ENCODE results near the gene CDC42. TPM values are rescaled to one million over a fixed set of nuclear protein-coding genes. Genes with fewer than 3 reads are reported as not detected.

The CDC42 gene
- total RNA-seq, 2 experiments from 2014 or later, result 310 to 314 TPM

DNA sequence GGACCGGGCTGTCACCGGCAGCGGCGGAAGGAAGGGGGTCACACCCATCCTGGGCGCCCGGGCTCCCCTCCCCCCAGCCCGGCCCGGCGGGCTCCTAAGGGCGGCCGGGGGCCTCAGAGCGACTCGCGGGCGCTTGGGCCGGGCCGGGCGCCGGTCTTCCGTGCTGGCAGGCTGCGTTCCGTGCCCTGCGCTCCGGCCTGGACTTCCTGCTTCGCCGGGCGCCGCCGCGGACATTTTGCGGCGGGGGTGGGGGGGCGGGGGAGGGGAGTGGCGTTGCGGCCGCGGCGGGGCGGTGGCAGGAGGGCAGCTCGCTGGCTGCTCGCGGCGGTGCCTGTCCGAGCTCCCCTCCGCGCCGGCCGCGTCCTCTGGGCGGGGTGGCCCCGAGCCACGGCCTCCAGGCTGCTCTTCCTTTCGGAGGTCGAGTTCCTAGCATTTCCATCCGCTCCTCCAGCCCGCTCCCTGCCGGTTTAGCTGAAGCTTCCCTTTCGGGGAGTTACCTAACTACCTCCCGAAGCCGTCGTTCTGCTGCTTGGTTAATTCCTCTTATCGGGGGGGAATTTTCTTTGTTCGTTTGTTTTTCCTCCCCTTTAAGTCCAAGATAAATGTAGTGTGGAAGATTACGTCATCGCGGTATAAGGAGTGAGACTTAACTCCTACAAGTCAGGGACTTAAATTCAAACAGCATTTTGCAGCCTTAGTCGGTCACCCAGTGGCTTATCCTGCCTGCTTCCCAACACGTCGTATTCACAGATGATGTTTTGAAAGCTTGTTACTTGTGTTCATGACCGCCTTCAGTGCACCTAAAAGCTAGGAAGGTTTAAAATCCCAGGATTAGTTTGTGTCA, 730 bp downstream of the CDC42 start:
- Mint-ChIP-seq H3K36me3 (peaks cover 39% of the 10 kb centered on the region), H3K27ac (peak overlapping the region; percentile 99), H3K4me3 (peak overlapping the region; percentile 98), H3K9me3 (no peaks in the 10 kb centered on the region), H3K4me1 (ENCODE audit: low read depth) (peaks cover 52% of the 10 kb centered on the region), H3K27me3 (no peaks in the 10 kb centered on the region)
- CTCF ChIA-PET, result interaction anchor here (0.6 to 6.9 kb wide), 9 partner anchors 14 to 71 kb away, joined by 3 to 62 read pairs (median 4); no protein-coding TSS in a partner anchor
- DNase-seq, result peak; percentile 55
- intact Hi-C loops (cut with micrococcal nuclease), result loop anchor here (1.0 to 2.0 kb wide), 4 partner anchors 14 to 52 kb away; no protein-coding TSS in a partner anchor
- POLR2A ChIA-PET, result interaction anchor here (0.6 to 4.6 kb wide), 14 partner anchors 10 to 370 kb away, joined by 3 to 78 read pairs (median 5); partner anchors contain the start of gene USP48

DNA sequence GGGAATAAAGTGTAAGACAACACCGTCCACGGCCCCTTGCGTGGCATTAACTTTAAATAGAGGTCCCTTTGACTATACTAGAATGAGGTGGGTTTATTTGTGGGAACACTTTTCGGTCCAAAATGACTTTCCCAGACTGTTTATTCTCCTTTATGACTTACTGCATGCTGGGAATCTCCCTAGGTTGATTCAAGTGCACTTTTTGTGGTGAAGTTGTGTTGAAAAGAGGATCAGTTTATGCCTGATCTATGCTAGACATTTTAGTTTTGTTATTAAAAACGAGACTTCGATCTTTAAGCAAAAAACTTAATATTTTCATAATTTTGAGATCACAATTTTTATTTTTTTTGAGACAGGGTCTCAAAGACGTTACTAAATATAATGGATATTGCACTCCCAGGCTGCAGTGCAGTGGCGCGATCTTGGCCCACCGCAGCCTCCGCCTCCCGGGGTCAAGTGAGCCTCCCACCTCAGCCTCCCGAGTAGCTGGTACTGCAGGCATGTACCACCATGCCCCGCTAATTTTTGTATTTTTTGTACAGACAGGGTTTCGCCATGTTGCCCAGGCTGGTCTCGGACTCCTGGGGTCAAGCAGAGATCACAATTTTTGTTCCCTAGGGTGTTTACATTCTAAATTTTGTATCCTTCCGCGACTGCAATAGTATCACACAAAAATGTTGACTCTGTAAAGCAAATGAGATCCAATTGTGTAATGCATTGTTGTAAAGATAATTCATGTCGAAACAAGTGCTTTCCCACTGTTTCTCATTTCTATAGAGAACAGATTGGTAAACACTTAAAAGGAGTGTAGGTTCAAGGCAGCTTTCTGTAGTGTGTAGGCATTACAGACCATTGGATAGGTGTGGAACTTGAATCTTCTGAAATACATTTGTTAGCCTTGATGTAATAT, 1.6 kb downstream of the CDC42 start:
- Mint-ChIP-seq H3K27me3 (no peaks in the 10 kb centered on the region), H3K9me3 (no peaks in the 10 kb centered on the region), H3K27ac (peak overlapping the region; percentile 99), H3K36me3 (peaks cover 39% of the 10 kb centered on the region), H3K4me1 (ENCODE audit: low read depth) (peaks cover 44% of the 10 kb centered on the region), H3K4me3 (peak overlapping the region; percentile 98)
- ChIA-PET CTCF (interaction anchor here (1.1 to 6.9 kb wide), 6 partner anchors 13 to 39 kb away, joined by 3 to 62 read pairs (median 5); no protein-coding TSS in a partner anchor), POLR2A (interaction anchor here (1.1 to 4.6 kb wide), 7 partner anchors 11 to 272 kb away, joined by 3 to 78 read pairs (median 11); partner anchors contain the start of gene USP48)
- intact Hi-C loops (cut with micrococcal nuclease), result loop anchor here (1.0 to 2.0 kb wide), 5 partner anchors 15 to 51 kb away; no protein-coding TSS in a partner anchor
- peak; percentile 49 for DNase-seq

DNA sequence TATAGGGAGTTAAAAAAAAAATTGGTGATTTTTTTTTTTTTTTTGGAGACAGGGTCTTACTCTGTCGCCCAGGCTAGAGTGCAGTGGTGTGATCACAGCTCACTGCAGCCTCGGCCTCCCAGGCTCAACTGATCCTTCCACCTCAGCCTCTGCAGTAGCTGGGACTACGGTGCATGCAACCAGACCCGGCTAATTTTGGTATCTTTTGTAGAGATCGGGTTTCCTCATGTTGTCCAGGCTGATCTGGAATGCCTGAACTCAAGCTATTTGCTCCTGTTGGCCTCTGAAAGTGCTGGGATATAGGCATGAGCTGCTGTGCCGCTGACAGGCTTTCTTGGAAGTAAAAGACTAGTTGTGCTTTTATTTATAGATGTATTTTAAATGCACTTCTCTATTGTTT, 3.0 kb downstream of the CDC42 start:
- intact Hi-C loops (cut with micrococcal nuclease), result no loop called here
- POLR2A ChIA-PET, result interaction anchor here (0.6 to 4.6 kb wide), 3 partner anchors 16 to 31 kb away, joined by 3 to 78 read pairs (median 58); no protein-coding TSS in a partner anchor
- H3K4me1 Mint-ChIP-seq (ENCODE audit: low read depth), result peaks cover 54% of the 10 kb centered on the region
- H3K27ac Mint-ChIP-seq, result peak overlapping the region; percentile 26
- CTCF ChIA-PET, result interaction anchor here (2.8 to 6.9 kb wide), 3 partner anchors 16 to 32 kb away, joined by 6 to 62 read pairs (median 20); no protein-coding TSS in a partner anchor
- no peak for DNase-seq
- peaks cover 39% of the 10 kb centered on the region for H3K36me3 Mint-ChIP-seq
- peak overlapping the region; percentile 63 for H3K4me3 Mint-ChIP-seq
- H3K9me3 Mint-ChIP-seq, result no peaks in the 10 kb centered on the region
- H3K27me3 Mint-ChIP-seq, result no peaks in the 10 kb centered on the region

- peak overlapping the region; percentile 9 for H3K4me3 Mint-ChIP-seq
- peaks cover 39% of the 10 kb centered on the region for H3K36me3 Mint-ChIP-seq
- H3K27me3 Mint-ChIP-seq, result no peaks in the 10 kb centered on the region
- DNase-seq, result no peak
- no peaks in the 10 kb centered on the region for H3K9me3 Mint-ChIP-seq
- ChIA-PET CTCF (interaction anchor here (2.8 to 6.9 kb wide), 2 partner anchors 25 to 33 kb away, joined by 6 to 62 read pairs; no protein-coding TSS in a partner anchor), POLR2A (interaction anchor here (4.2 to 4.6 kb wide), 2 partner anchors 17 to 31 kb away, joined by 58 to 78 read pairs; no protein-coding TSS in a partner anchor)
- peaks cover 59% of the 10 kb centered on the region for H3K4me1 Mint-ChIP-seq (ENCODE audit: low read depth)
- intact Hi-C loops (cut with micrococcal nuclease), result loop anchor here (2.0 kb wide), 1 partner anchor 19 kb away; no protein-coding TSS in a partner anchor
- H3K27ac Mint-ChIP-seq, result peak overlapping the region; percentile 26
Measured at GRCh38 chr1:22056043-22056442, 3.5 kb downstream of the CDC42 start.

- Mint-ChIP-seq H3K27ac (peak overlapping the region; percentile 42), H3K4me3 (peak overlapping the region; percentile 31), H3K4me1 (ENCODE audit: low read depth) (peaks cover 58% of the 10 kb centered on the region), H3K36me3 (peaks cover 39% of the 10 kb centered on the region), H3K27me3 (no peaks in the 10 kb centered on the region), H3K9me3 (no peaks in the 10 kb centered on the region)
- POLR2A ChIA-PET, result interaction anchor here (0.8 to 1.2 kb wide), 2 partner anchors 10 to 17 kb away, joined by 3 read pairs; no protein-coding TSS in a partner anchor
- CTCF ChIA-PET, result interaction anchor here (1.3 kb wide), 1 partner anchor 786 kb away, joined by 3 read pairs; no protein-coding TSS in a partner anchor
- intact Hi-C loops (cut with micrococcal nuclease), result loop anchor here (2.0 kb wide), 1 partner anchor 18 kb away; no protein-coding TSS in a partner anchor
- DNase-seq, result no peak
Measured at GRCh38 chr1:22056936-22057335, 4.4 kb downstream of the CDC42 start.

DNA sequence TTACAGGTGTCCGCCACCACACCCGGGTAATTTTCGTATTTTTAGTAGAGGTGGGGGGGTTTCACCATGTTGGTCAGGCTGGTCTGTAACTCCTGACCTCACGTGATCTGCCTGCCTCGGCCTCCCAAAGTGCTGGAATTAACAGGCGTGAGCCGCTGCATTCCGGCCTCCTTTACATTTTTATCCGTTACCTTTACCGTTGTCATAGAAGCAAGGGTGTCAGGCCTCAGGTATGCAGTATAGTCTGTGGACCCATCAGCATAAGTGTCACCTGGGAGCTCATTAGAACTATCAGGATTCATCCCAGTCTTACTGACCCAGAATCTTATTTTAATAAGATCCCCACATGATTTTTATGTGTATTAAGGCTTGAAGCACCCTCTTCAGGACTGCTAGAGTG, 5.4 kb downstream of the CDC42 start:
- no peak for DNase-seq
- peaks cover 67% of the 10 kb centered on the region for H3K4me1 Mint-ChIP-seq (ENCODE audit: low read depth)
- ChIA-PET CTCF (interaction anchor here (1.3 to 1.9 kb wide), 2 partner anchors 35 to 787 kb away, joined by 3 to 7 read pairs; no protein-coding TSS in a partner anchor), POLR2A (interaction anchor here (1.0 to 1.2 kb wide), 2 partner anchors 9 to 14 kb away, joined by 3 read pairs; no protein-coding TSS in a partner anchor)
- intact Hi-C loops (cut with micrococcal nuclease), result loop anchor here (2.0 kb wide), 1 partner anchor 17 kb away; no protein-coding TSS in a partner anchor
- no peaks in the 10 kb centered on the region for H3K9me3 Mint-ChIP-seq
- H3K4me3 Mint-ChIP-seq, result no peak overlapping the region
- peak overlapping the region; percentile 56 for H3K27ac Mint-ChIP-seq
- peaks cover 37% of the 10 kb centered on the region for H3K36me3 Mint-ChIP-seq
- H3K27me3 Mint-ChIP-seq, result no peaks in the 10 kb centered on the region

DNA sequence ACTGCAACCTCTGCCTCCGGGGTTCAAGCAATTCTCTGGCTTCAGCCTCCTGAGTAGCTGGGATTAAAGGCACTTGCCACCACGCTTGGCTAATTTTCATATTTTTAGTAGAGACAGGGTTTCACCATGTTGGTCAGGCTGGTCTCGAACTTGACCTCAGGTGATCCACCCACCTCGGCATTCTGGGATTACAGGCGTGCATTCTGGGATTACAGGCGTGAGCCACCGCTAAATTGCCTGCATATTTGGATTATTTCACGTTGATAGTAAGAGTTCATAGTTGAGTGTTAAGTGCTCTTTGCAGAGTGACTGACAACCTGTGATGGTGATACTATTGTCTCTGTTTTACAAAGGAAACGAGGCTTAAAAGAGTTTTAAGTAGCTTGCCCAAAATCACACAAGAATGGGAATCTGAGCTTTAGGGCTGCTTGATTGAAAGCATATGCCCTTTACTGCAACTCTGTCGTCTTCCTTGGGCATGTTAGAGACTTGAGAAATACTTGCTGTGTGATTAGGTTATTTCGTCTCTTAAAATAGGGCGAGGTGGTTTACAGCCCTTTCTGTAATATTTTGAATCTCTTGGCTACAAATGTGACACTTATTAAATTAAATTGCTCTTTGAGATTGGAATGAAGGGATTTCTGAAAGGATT, 12.4 kb downstream of the CDC42 start:
- Mint-ChIP-seq H3K9me3 (no peaks in the 10 kb centered on the region), H3K4me1 (ENCODE audit: low read depth) (peaks cover 86% of the 10 kb centered on the region), H3K36me3 (peaks cover 27% of the 10 kb centered on the region), H3K27ac (peak overlapping the region; percentile 44), H3K27me3 (no peaks in the 10 kb centered on the region), H3K4me3 (no peak overlapping the region)
- POLR2A ChIA-PET, result interaction anchor here (1.3 kb wide), 1 partner anchor 10 kb away, joined by 3 read pairs; no protein-coding TSS in a partner anchor
- DNase-seq, result no peak
- intact Hi-C loops (cut with micrococcal nuclease), result no loop called here
- CTCF ChIA-PET, result interaction anchor here (1.3 kb wide), 1 partner anchor 40 kb away, joined by 4 read pairs; no protein-coding TSS in a partner anchor

DNA sequence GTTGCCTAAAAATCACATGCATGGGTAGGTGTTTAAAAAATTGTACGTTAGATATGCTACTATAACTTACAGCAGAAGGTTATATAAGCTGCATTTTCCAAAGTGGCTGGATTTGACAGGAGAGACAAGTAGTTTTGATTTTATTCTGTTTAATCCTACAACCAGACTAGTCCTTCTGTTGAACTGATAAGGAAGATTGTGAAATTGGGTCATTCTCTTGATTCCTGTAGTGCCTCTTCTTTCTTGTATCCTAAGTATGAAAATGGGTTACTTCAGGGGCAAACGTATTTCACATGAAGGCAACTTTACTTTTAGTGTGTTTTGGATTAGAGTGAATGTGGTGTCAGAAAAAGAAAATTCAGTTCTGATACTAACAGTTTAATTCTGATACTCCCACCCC, 19.0 kb downstream of the CDC42 start:
- Mint-ChIP-seq H3K4me3 (no peak overlapping the region), H3K27ac (peak overlapping the region; percentile 67), H3K36me3 (peaks cover 18% of the 10 kb centered on the region), H3K27me3 (no peaks in the 10 kb centered on the region), H3K9me3 (no peaks in the 10 kb centered on the region), H3K4me1 (ENCODE audit: low read depth) (peaks cover 77% of the 10 kb centered on the region)
- intact Hi-C loops (cut with micrococcal nuclease), result no loop called here
- DNase-seq, result no peak
- ChIA-PET POLR2A (interaction anchor here (1.1 kb wide), 1 partner anchor 13 kb away, joined by 3 read pairs; no protein-coding TSS in a partner anchor), CTCF (interaction anchor here (0.8 kb wide), 1 partner anchor 22 kb away, joined by 3 read pairs; no protein-coding TSS in a partner anchor)

- no peak overlapping the region for H3K4me3 Mint-ChIP-seq
- CTCF ChIA-PET, result no interaction called here
- POLR2A ChIA-PET, result interaction anchor here (1.0 to 1.4 kb wide), 2 partner anchors 9 to 15 kb away, joined by 3 to 4 read pairs; no protein-coding TSS in a partner anchor
- intact Hi-C loops (cut with micrococcal nuclease), result loop anchor here (2.0 kb wide), 1 partner anchor 18 kb away; no protein-coding TSS in a partner anchor
- H3K27ac Mint-ChIP-seq, result peak overlapping the region; percentile 31
- peaks cover 81% of the 10 kb centered on the region for H3K4me1 Mint-ChIP-seq (ENCODE audit: low read depth)
- no peaks in the 10 kb centered on the region for H3K27me3 Mint-ChIP-seq
- no peak for DNase-seq
- no peaks in the 10 kb centered on the region for H3K9me3 Mint-ChIP-seq
- H3K36me3 Mint-ChIP-seq, result peaks cover 25% of the 10 kb centered on the region
Measured at GRCh38 chr1:22074803-22075202, 22.3 kb downstream of the CDC42 start.

GRCh38 chr1:22075718-22076117, 23.2 kb downstream of the CDC42 start:
- H3K9me3 Mint-ChIP-seq, result no peaks in the 10 kb centered on the region
- H3K27me3 Mint-ChIP-seq, result no peaks in the 10 kb centered on the region
- DNase-seq, result no peak
- H3K36me3 Mint-ChIP-seq, result peaks cover 23% of the 10 kb centered on the region
- ChIA-PET POLR2A (interaction anchor here (1.4 kb wide), 1 partner anchor 10 kb away, joined by 3 read pairs; no protein-coding TSS in a partner anchor), CTCF (no interaction called here)
- intact Hi-C loops (cut with micrococcal nuclease), result loop anchor here (2.0 kb wide), 1 partner anchor 19 kb away; no protein-coding TSS in a partner anchor
- H3K27ac Mint-ChIP-seq, result peak overlapping the region; percentile 31
- peaks cover 84% of the 10 kb centered on the region for H3K4me1 Mint-ChIP-seq (ENCODE audit: low read depth)
- no peak overlapping the region for H3K4me3 Mint-ChIP-seq
